HepG2 (cell line): Measurements from ENCODE around the gene KLF16. TPM values are rescaled to one million over a fixed set of nuclear protein-coding genes. Genes with fewer than 3 reads are reported as not detected.

Source experiments
- BRD4 ChIP-seq: sonication (generic); formaldehyde crosslinking; IDR thresholded peaks from 2 replicates; pipeline ENCODE4 v1.4.0; 2020; ENCODE audit warnings: missing genetic modification reagents
- DR1 ChIP-seq: sonication (generic); formaldehyde crosslinking; IDR thresholded peaks from 2 replicates; pipeline ENCODE4 v1.8.0; 2021; ENCODE audit warnings: mild to moderate bottlenecking, missing genetic modification reagents, inconsistent platforms
- GPN1 ChIP-seq: sonication (generic); formaldehyde crosslinking; IDR thresholded peaks from 2 replicates; pipeline ENCODE4 v1.5.1; 2020; ENCODE audit warnings: missing genetic modification reagents, borderline replicate concordance
- KDM2A ChIP-seq: sonication (generic); formaldehyde crosslinking; IDR thresholded peaks from 2 replicates; pipeline ENCODE4 v1.4.0; 2020; ENCODE audit warnings: low read depth, missing genetic modification reagents, borderline replicate concordance
- LCORL ChIP-seq, 2 experiments: fragments of 450-650 bp in 1 of 2; sonication (generic) in 1 of 2; formaldehyde crosslinking in 1 of 2; IDR thresholded peaks; 2 replicates each; pipeline versions ENCODE4 v1.5.0 to v1.6.1; 2017 to 2020; ENCODE audit warnings: antibody characterized with exemption in 1 of 2, missing genetic modification reagents in 1 of 2
- MYC ChIP-seq: sonication (generic); formaldehyde crosslinking; IDR thresholded peaks from 2 replicates; pipeline ENCODE4 v1.9.0; 2021; ENCODE audit warnings: missing genetic modification reagents, borderline replicate concordance
- PHF8 ChIP-seq: sonication (generic); formaldehyde crosslinking; IDR thresholded peaks from 2 replicates; pipeline ENCODE4 v1.5.0; 2020; ENCODE audit warnings: missing genetic modification reagents
- PLRG1 ChIP-seq: fragments of 450-650 bp; conservative IDR thresholded peaks from 2 replicates; pipeline ENCODE4 v1.6.1; 2016
- RFXAP ChIP-seq: sonication (generic); formaldehyde crosslinking; IDR thresholded peaks from 2 replicates; pipeline ENCODE4 v1.4.0; 2020; ENCODE audit warnings: missing genetic modification reagents, borderline replicate concordance
- TBX3 ChIP-seq: fragments of 450-650 bp; IDR thresholded peaks from 2 replicates; pipeline ENCODE4 v1.6.1; 2017; ENCODE audit warnings: antibody characterized with exemption, mild to moderate bottlenecking, inconsistent platforms, borderline replicate concordance
- ZFP36L1 ChIP-seq: sonication (generic); formaldehyde crosslinking; IDR thresholded peaks from 2 replicates; pipeline ENCODE4 v1.8.0; 2022; ENCODE audit warnings: mild to moderate bottlenecking, missing genetic modification reagents, moderate library complexity
- ZFP41 ChIP-seq: sonication (generic); formaldehyde crosslinking; IDR thresholded peaks from 2 replicates; pipeline ENCODE4 v1.4.0; 2020; ENCODE audit warnings: mild to moderate bottlenecking, missing genetic modification reagents, borderline replicate concordance
- ZFY ChIP-seq: sonication (generic); formaldehyde crosslinking; IDR thresholded peaks from 2 replicates; pipeline ENCODE4 v1.4.0; 2020; ENCODE audit warnings: missing genetic modification reagents
- ZFYVE20 ChIP-seq: sonication (generic); formaldehyde crosslinking; IDR thresholded peaks from 2 replicates; pipeline ENCODE4 v1.8.0; 2023; ENCODE audit warnings: low read depth, mild to moderate bottlenecking, moderate library complexity, missing genetic modification reagents, borderline replicate concordance
- ZNF607 ChIP-seq: sonication (generic); formaldehyde crosslinking; IDR thresholded peaks from 2 replicates; pipeline ENCODE4 v1.5.1; 2020; ENCODE audit warnings: missing genetic modification reagents, mild to moderate bottlenecking, borderline replicate concordance
- ZNF724P ChIP-seq: sonication (generic); formaldehyde crosslinking; IDR thresholded peaks from 2 replicates; pipeline ENCODE4 v1.8.0; 2022; ENCODE audit warnings: missing genetic modification reagents, borderline replicate concordance
- polyA plus RNA-seq, 8 experiments: library from polyadenylated mRNA; depleted of rRNA in 3 of 8; stranded (reverse) in 7 of 8; unstranded in 1 of 8; fragments of >200 nt; fragmentation: Illumina TruSeq in 4 of 8; extraction: Trizol in 4 of 8; gene quantifications; 2 replicates each; pipeline versions ENCODE4 v1.2.1 to v1.2.3, GENCODE V29; 2011 to 2016; ENCODE audit warnings: low read depth in 4 of 8, missing spikeins in 1 of 8, mixed read lengths in 1 of 8; ENCODE audit not compliant: insufficient read depth in 1 of 8
- total RNA-seq, 5 experiments: library from RNA; depleted of rRNA; stranded (reverse); fragments of >200 nt; fragmentation: Illumina TruSeq; extraction: Trizol; gene quantifications; 2 replicates each; pipeline ENCODE4 v1.2.3, GENCODE V29; 2016; ENCODE audit warnings: low read depth in 1 of 5
- TF ChIP-seq, protein P1 (sequence below): sonication (generic); formaldehyde crosslinking; IDR thresholded peaks from 2 replicates; pipeline ENCODE4 v1.4.0; 2020; ENCODE audit warnings: missing genetic modification reagents, borderline replicate concordance
- TF ChIP-seq, protein P2 (sequence below): sonication (generic); formaldehyde crosslinking; IDR thresholded peaks from 2 replicates; pipeline ENCODE4 v1.5.1; 2020; ENCODE audit warnings: mild to moderate bottlenecking, missing genetic modification reagents, borderline replicate concordance
- TF ChIP-seq, protein P3 (sequence below): sonication (generic); formaldehyde crosslinking; IDR thresholded peaks from 2 replicates; pipeline ENCODE4 v1.9.0; 2021; ENCODE audit warnings: missing genetic modification reagents, mild to moderate bottlenecking, borderline replicate concordance

The KLF16 gene
- total and polyA plus RNA-seq, 2 of the 13 experiments (the other 11 are each of a cell fraction or from before 2014, with no cell fraction given), result 3.5 to 6.7 TPM

DNA sequence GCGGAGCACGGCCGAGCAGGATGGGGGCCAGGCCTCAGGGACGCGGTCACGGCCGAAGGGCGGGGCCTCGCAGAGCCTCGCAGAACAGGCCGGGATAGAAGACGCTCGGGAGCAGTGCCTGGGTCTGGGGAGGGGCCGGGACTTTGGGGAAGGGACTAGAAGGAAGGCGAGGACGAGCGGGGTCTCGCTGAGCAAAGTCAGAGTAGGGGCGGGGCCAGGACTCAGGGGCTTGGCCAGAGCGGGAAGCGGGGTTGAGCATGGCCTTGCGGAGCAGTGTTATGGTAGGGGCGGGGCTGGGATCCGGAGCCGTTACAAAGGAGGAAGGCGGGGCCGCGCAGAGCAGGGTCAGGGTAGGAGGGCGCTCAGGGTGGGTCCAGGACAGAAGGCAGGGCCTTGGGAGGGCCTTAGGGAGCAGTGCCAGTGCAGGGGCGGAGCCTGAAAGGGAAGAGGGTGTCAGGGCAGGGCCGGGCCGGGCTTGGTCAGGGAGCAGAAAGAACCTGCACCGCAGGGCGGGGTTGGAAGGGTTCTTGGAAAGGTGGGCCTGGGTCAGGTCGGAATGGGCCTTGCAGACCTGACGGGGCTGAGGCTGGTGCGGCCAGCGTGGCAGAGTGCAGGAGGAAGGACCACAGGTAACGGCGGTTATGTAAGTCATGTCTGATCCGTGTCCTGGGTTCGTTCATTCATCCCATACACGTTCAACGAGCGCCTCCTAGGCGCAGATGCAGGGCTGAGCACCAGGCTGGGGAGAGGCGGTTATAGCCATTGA lies 50.8 kb downstream of the KLF16 start (continued):
- TF ChIP-seq, protein P1, sequence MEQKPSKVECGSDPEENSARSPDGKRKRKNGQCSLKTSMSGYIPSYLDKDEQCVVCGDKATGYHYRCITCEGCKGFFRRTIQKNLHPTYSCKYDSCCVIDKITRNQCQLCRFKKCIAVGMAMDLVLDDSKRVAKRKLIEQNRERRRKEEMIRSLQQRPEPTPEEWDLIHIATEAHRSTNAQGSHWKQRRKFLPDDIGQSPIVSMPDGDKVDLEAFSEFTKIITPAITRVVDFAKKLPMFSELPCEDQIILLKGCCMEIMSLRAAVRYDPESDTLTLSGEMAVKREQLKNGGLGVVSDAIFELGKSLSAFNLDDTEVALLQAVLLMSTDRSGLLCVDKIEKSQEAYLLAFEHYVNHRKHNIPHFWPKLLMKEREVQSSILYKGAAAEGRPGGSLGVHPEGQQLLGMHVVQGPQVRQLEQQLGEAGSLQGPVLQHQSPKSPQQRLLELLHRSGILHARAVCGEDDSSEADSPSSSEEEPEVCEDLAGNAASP, result 0 out of 2 replicates have a peak, but pooled peaks have one; percentile 60
- TF ChIP-seq PHF8 (CRISPR knock-in tag), result peak; percentile 72
- TF ChIP-seq BRD4 (CRISPR knock-in tag), result no peak
- no peak for TF ChIP-seq RFXAP (CRISPR knock-in tag)
- no peak for TF ChIP-seq LCORL (IDR thresholded peaks at IDR 0.05)
- TF ChIP-seq LCORL (CRISPR knock-in tag; IDR thresholded peaks at IDR 0.05), result peak; percentile 71; the same call in 1 of the 2 replicates
- TF ChIP-seq ZFP36L1, result peak; percentile 91
- no peak for TF ChIP-seq PLRG1
- peak; percentile 77 for TF ChIP-seq ZFY (CRISPR knock-in tag)
- TF ChIP-seq, protein P2, sequence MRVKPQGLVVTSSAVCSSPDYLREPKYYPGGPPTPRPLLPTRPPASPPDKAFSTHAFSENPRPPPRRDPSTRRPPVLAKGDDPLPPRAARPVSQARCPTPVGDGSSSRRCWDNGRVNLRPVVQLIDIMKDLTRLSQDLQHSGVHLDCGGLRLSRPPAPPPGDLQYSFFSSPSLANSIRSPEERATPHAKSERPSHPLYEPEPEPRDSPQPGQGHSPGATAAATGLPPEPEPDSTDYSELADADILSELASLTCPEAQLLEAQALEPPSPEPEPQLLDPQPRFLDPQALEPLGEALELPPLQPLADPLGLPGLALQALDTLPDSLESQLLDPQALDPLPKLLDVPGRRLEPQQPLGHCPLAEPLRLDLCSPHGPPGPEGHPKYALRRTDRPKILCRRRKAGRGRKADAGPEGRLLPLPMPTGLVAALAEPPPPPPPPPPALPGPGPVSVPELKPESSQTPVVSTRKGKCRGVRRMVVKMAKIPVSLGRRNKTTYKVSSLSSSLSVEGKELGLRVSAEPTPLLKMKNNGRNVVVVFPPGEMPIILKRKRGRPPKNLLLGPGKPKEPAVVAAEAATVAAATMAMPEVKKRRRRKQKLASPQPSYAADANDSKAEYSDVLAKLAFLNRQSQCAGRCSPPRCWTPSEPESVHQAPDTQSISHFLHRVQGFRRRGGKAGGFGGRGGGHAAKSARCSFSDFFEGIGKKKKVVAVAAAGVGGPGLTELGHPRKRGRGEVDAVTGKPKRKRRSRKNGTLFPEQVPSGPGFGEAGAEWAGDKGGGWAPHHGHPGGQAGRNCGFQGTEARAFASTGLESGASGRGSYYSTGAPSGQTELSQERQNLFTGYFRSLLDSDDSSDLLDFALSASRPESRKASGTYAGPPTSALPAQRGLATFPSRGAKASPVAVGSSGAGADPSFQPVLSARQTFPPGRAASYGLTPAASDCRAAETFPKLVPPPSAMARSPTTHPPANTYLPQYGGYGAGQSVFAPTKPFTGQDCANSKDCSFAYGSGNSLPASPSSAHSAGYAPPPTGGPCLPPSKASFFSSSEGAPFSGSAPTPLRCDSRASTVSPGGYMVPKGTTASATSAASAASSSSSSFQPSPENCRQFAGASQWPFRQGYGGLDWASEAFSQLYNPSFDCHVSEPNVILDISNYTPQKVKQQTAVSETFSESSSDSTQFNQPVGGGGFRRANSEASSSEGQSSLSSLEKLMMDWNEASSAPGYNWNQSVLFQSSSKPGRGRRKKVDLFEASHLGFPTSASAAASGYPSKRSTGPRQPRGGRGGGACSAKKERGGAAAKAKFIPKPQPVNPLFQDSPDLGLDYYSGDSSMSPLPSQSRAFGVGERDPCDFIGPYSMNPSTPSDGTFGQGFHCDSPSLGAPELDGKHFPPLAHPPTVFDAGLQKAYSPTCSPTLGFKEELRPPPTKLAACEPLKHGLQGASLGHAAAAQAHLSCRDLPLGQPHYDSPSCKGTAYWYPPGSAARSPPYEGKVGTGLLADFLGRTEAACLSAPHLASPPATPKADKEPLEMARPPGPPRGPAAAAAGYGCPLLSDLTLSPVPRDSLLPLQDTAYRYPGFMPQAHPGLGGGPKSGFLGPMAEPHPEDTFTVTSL (CRISPR knock-in tag), result no peak
- TF ChIP-seq TBX3, result no peak
- peak; percentile 88; the same call in 1 of the 2 replicates for TF ChIP-seq ZNF724P (CRISPR knock-in tag)
- no peak for TF ChIP-seq GPN1 (CRISPR knock-in tag)
- TF ChIP-seq, protein P3, sequence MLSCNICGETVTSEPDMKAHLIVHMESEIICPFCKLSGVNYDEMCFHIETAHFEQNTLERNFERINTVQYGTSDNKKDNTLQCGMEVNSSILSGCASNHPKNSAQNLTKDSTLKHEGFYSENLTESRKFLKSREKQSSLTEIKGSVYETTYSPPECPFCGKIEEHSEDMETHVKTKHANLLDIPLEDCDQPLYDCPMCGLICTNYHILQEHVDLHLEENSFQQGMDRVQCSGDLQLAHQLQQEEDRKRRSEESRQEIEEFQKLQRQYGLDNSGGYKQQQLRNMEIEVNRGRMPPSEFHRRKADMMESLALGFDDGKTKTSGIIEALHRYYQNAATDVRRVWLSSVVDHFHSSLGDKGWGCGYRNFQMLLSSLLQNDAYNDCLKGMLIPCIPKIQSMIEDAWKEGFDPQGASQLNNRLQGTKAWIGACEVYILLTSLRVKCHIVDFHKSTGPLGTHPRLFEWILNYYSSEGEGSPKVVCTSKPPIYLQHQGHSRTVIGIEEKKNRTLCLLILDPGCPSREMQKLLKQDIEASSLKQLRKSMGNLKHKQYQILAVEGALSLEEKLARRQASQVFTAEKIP (CRISPR knock-in tag), result no peak
- TF ChIP-seq KDM2A (CRISPR knock-in tag), result peak; percentile 84; the same call in 1 of the 2 replicates
- TF ChIP-seq ZNF607 (CRISPR knock-in tag), result peak; percentile 66; the same call in 1 of the 2 replicates
- TF ChIP-seq MYC (CRISPR knock-in tag), result peak; percentile 27; the same call in 1 of the 2 replicates
- TF ChIP-seq ZFYVE20 (CRISPR knock-in tag), result no peak
- TF ChIP-seq DR1, result 0 out of 2 replicates have a peak, but pooled peaks have one; percentile 56
- 0 out of 2 replicates have a peak, but pooled peaks have one; percentile 32 for TF ChIP-seq ZFP41 (CRISPR knock-in tag)
